Pancreas (tissue), 10 donors: ENCODE data around the gene NMT2. TPM values are rescaled to one million over a fixed set of nuclear protein-coding genes. Genes with fewer than 3 reads are reported as not detected.
"Not testable (repeated sequence)": the region's sequence is repeated elsewhere in the genome, so short reads cannot be mapped to it uniquely, and the experiment has no call there.

Experiments
- ATAC-seq, 4 donors: fragments of 200-7000 bp; cut with Tn5 transposase; one replicate each; pipeline versions ENCODE4 v1.8.0 to v1.9.1; 2020; ENCODE audit warnings: mild to moderate bottlenecking in 4 of 4, moderate library complexity in 4 of 4
- DNase-seq, 6 donors: peaks; one replicate each; pipeline ENCODE4 v3.0.0-alpha.2; 2020
- FAIRE-seq: peaks from 2 replicates; lab custom pipeline; 2012; peaks lifted over from hg19 to GRCh38; lab: Jason Lieb, UNC
- H3K27ac ChIP-seq, 4 donors: fragments of 200-600 bp; sonication (generic); 1 replicate in 3 of 4; 2 replicates in 1 of 4; pipeline versions ENCODE4 v1.5.0 to v1.8.0; 2020
- H3K27me3 ChIP-seq, 4 donors: fragments of 200-600 bp; one replicate each; pipeline ENCODE4 v1.8.0; 2021
- H3K36me3 ChIP-seq, 3 donors: fragments of 200-600 bp; sonication (generic) in 1 of 3; one replicate each; pipeline versions ENCODE4 v1.5.0 to v1.8.0; 2020 to 2021
- H3K4me1 ChIP-seq, 3 donors: fragments of 200-600 bp; one replicate each; pipeline ENCODE4 v1.8.0; 2021
- H3K4me3 ChIP-seq, 4 donors: fragments of 200-600 bp; sonication (generic) in 2 of 4; one replicate each; pipeline versions ENCODE4 v1.5.0 to v1.8.0; 2020 to 2021
- H3K9me3 ChIP-seq, 4 donors: fragments of 200-600 bp; one replicate each; pipeline ENCODE4 v1.8.0; 2021
- WGBS, 2 donors: extraction: QIAGEN DNeasy Blood & Tissue Kit; methylation state at CpG; one replicate each; pipeline ENCODE4 v1.1.7; 2013; 5-methylcytosine and 5-hydroxymethylcytosine counted together
- intact Hi-C, 3 donors: fragments of 100-400 bp; cut with DNase I; formaldehyde crosslinking; loops; one replicate each; pipeline versions ENCODE4 v1.11.1 to v1.14.2; 2022
- polyA plus RNA-seq, 2 donors: library from polyadenylated mRNA; stranded (reverse); fragments of 200-250 nt; gene quantifications; one replicate each; pipeline ENCODE4 v1.2.3, GENCODE V29; 2013
- total RNA-seq, 6 donors: library from RNA; stranded (reverse); fragmentation: NEBNext Ultra II Directional in 4 of 6; extraction: Animal tissue kit (Norgen Biotek cat#: 25700) in 4 of 6; gene quantifications; one replicate each; pipeline versions ENCODE4 v1.2.1 to v1.2.4, GENCODE V29; 2021 to 2023
- TF ChIP-seq, protein P1 (sequence below), 4 donors: fragments of 200-600 bp; sonication (generic) in 3 of 4; IDR thresholded peaks; one replicate each; pipeline versions ENCODE4 v1.5.0 to v1.8.0; 2021; ENCODE audit warnings: antibody characterized with exemption in 4 of 4
- donor health status: healthy with polysubstance abuse.
- donor health status: DM: no; HTN: no; CAD: no; lungs with moderate emphysema.
- donor health status: DM: no; HTN: no; CAD: no.
- donor health status: control.
- donor health status: control.
- donor health status: Bipolar disorder and iron deficiency.
- donor health status: DM: yes; HTN: yes; CAD: no.
- donor health status: DM: no; HTN: no; CAD: no.
- donor health status: DM: no; HTN: no; CAD: no.
- donor health status: DM: yes; HTN: yes; CAD: no.

NMT2 gene
- total and polyA plus RNA-seq, 8 donors = 4.7 to 13.9 (median 6.5) TPM

- no peak overlapping the region for H3K4me3 ChIP-seq
- WGBS, 2 donors = 86 to 88% methylated on average over 8 of the region's 8 CpGs
- intact Hi-C loops = loop anchor here in 1 of 3 donors (10.0 kb wide), 1 partner anchor 164 kb away; the partner anchor contains the start of gene FAM171A1
- ATAC-seq (peak in 1 of 4 donors; percentile 9), FAIRE-seq (no peak), DNase-seq (no peak)
- H3K36me3 ChIP-seq = peaks cover 0 to 13% (median 0%) of the 10 kb centered on the region in 3 donors
- H3K27ac ChIP-seq = no peak overlapping the region
- TF ChIP-seq, protein P1, sequence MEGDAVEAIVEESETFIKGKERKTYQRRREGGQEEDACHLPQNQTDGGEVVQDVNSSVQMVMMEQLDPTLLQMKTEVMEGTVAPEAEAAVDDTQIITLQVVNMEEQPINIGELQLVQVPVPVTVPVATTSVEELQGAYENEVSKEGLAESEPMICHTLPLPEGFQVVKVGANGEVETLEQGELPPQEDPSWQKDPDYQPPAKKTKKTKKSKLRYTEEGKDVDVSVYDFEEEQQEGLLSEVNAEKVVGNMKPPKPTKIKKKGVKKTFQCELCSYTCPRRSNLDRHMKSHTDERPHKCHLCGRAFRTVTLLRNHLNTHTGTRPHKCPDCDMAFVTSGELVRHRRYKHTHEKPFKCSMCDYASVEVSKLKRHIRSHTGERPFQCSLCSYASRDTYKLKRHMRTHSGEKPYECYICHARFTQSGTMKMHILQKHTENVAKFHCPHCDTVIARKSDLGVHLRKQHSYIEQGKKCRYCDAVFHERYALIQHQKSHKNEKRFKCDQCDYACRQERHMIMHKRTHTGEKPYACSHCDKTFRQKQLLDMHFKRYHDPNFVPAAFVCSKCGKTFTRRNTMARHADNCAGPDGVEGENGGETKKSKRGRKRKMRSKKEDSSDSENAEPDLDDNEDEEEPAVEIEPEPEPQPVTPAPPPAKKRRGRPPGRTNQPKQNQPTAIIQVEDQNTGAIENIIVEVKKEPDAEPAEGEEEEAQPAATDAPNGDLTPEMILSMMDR (IDR thresholded peaks at IDR 0.05) = no peak
- H3K4me1 ChIP-seq = no peaks in the 10 kb centered on the region
- H3K27me3 ChIP-seq = no peaks in the 10 kb centered on the region
- no peaks in the 10 kb centered on the region for H3K9me3 ChIP-seq
Measured at GRCh38 chr10:15210521-15210920, 42.0 kb upstream of the NMT2 start.

- intact Hi-C loops = loop anchor here in 1 of 3 donors (10.0 kb wide), 1 partner anchor 165 kb away; the partner anchor contains the start of gene FAM171A1
- Histone ChIP-seq H3K27ac (no peak overlapping the region), H3K27me3 (no peaks in the 10 kb centered on the region), H3K36me3 (peaks cover 0 to 13% (median 0%) of the 10 kb centered on the region in 3 donors), H3K4me3 (no peak overlapping the region), H3K9me3 (no peaks in the 10 kb centered on the region), H3K4me1 (no peaks in the 10 kb centered on the region)
- DNase-seq (peak; percentile 67 to 85 (median 81)), FAIRE-seq (no peak), ATAC-seq (peak; percentile 92 to 96 (median 93))
- TF ChIP-seq, protein P1 (IDR thresholded peaks at IDR 0.05) = peak; percentile 78 to 86 (median 82)
- 19 to 20% methylated on average over 14 of the region's 14 CpGs for WGBS, 2 donors
Measured at GRCh38 chr10:15209827-15210509, 41.5 kb upstream of the NMT2 start.

- Histone ChIP-seq H3K36me3 (peaks cover 0 to 3% (median 0%) of the 10 kb centered on the region in 3 donors), H3K4me3 (no peak overlapping the region), H3K9me3 (no peaks in the 10 kb centered on the region), H3K27ac (no peak overlapping the region), H3K27me3 (no peaks in the 10 kb centered on the region), H3K4me1 (no peaks in the 10 kb centered on the region)
- TF ChIP-seq, protein P1 (IDR thresholded peaks at IDR 0.05) = no peak
- no peak for DNase-seq
- ATAC-seq = no peak
- intact Hi-C loops = no loop called here
- 90 to 92% methylated on average over 2 of the region's 2 CpGs for WGBS, 2 donors
- no peak for FAIRE-seq
Measured at GRCh38 chr10:15208221-15208620, 39.7 kb upstream of the NMT2 start.

- H3K4me1 ChIP-seq, H3K9me3 ChIP-seq, H3K27me3 ChIP-seq, FAIRE-seq, H3K36me3 ChIP-seq, intact Hi-C loops, DNase-seq, H3K4me3 ChIP-seq, H3K27ac ChIP-seq, ATAC-seq: not testable (repeated sequence)
- WGBS, 2 donors = 93 to 95% methylated on average over 4 of the region's 4 CpGs
Measured at GRCh38 chr10:15207410-15207809, 38.9 kb upstream of the NMT2 start.

DNA sequence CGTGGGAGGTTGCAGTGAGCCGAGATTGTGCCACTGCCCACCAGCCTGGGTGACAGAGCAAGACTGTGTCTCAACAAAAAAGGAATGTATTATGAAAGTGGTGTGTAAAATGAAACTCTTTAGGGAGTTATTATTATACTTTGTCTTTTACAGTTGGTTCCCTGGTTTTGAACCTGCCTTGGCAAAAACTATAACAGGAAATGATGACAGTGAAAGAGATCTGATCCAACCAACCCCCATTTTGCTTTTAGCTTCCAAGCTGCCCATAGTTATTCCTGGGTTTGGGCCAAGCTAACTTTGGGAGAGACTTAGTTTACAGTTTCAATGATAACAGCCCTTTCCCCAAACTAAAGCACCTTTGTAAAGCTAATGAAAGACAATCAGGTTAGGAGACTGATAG, 34.1 kb upstream of the NMT2 start:
- TF ChIP-seq, protein P1 (IDR thresholded peaks at IDR 0.05) = no peak
- intact Hi-C loops = no loop called here
- Histone ChIP-seq H3K4me1 (peaks cover 0 to 5% (median 0%) of the 10 kb centered on the region in 3 donors), H3K36me3 (no peaks in the 10 kb centered on the region), H3K9me3 (no peaks in the 10 kb centered on the region), H3K27ac (no peak overlapping the region), H3K4me3 (no peak overlapping the region), H3K27me3 (no peaks in the 10 kb centered on the region)
- no peak for DNase-seq
- FAIRE-seq = no peak
- 94 to 98% methylated on average over 2 of the region's 2 CpGs for WGBS, 2 donors
- no peak for ATAC-seq

DNA sequence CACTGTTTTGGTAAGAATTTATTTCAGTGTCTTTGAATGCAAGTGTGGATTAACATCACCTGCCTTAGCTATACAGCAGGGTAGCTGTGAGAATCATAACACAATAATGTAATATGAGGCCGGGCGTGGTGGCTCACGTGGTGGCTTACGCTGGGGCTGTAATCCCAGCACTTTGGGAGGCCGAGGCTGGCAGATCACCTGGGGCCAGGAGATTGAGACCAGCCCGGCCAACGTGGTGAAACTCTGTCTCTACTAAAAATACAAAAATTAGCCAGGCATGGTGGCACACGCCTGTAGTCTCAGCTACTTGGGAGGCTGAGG, 33.8 kb upstream of the NMT2 start:
- ATAC-seq = not testable (repeated sequence)

More for the DNA sequence above, 33.8 kb upstream of the NMT2 start:
- FAIRE-seq, H3K4me3 ChIP-seq, intact Hi-C loops, DNase-seq, H3K4me1 ChIP-seq, H3K27me3 ChIP-seq, H3K9me3 ChIP-seq, H3K36me3 ChIP-seq, H3K27ac ChIP-seq: not testable (repeated sequence)
- WGBS, 2 donors = 95% methylated on average over 8 of the region's 8 CpGs
